ENCODE data around the gene SCN10A.

Gene SCN10A

GRCh38 chr3:38792983-38793382 lies 23.0 kb downstream of the SCN10A start:
- Histone ChIP-seq H3K36me3 (ENCODE audit: control insufficient read depth, insufficient read depth, low read length) (no peaks in the 10 kb centered on the region), H3K9ac (ENCODE audit: low read length) (no peak overlapping the region), H3K4me3 (ENCODE audit: low read depth, low read length) (no peak overlapping the region), H3K27ac (ENCODE audit: low read depth, low read length) (no peak overlapping the region), H3K27me3 (ENCODE audit: control insufficient read depth, insufficient read depth, low read length) (peaks cover 10% of the 10 kb centered on the region; the same call in 1 of the 2 replicates), H3K4me1 (ENCODE audit: control insufficient read depth, insufficient read depth, low read length) (no peaks in the 10 kb centered on the region), H3K9me3 (ENCODE audit: control insufficient read depth, insufficient read depth, low read depth, low read length) (no peaks in the 10 kb centered on the region)

- no peaks in the 10 kb centered on the region for H3K9me3 ChIP-seq (ENCODE audit: control insufficient read depth, insufficient read depth, low read depth, low read length)
- no peak overlapping the region for H3K9ac ChIP-seq (ENCODE audit: low read length)
- no peak overlapping the region for H3K27ac ChIP-seq (ENCODE audit: low read depth, low read length)
- H3K27me3 ChIP-seq (ENCODE audit: control insufficient read depth, insufficient read depth, low read length), result no peaks in the 10 kb centered on the region; the same call in none of the 2 replicates
- no peaks in the 10 kb centered on the region for H3K4me1 ChIP-seq (ENCODE audit: control insufficient read depth, insufficient read depth, low read length)
- no peak overlapping the region for H3K4me3 ChIP-seq (ENCODE audit: low read depth, low read length)
- H3K36me3 ChIP-seq (ENCODE audit: control insufficient read depth, insufficient read depth, low read length), result no peaks in the 10 kb centered on the region
Observed at GRCh38 chr3:38782148-38782547, 33.9 kb downstream of the SCN10A start.

- Histone ChIP-seq H3K36me3 (ENCODE audit: control insufficient read depth, insufficient read depth, low read length) (no peaks in the 10 kb centered on the region), H3K27ac (ENCODE audit: low read depth, low read length) (no peak overlapping the region), H3K9me3 (ENCODE audit: control insufficient read depth, insufficient read depth, low read depth, low read length) (no peaks in the 10 kb centered on the region), H3K27me3 (ENCODE audit: control insufficient read depth, insufficient read depth, low read length) (peaks cover 8% of the 10 kb centered on the region; the same call in 1 of the 2 replicates), H3K9ac (ENCODE audit: low read length) (no peak overlapping the region), H3K4me3 (ENCODE audit: low read depth, low read length) (no peak overlapping the region), H3K4me1 (ENCODE audit: control insufficient read depth, insufficient read depth, low read length) (no peaks in the 10 kb centered on the region)
Observed at GRCh38 chr3:38773528-38773927, 42.5 kb downstream of the SCN10A start.

- H3K4me3 ChIP-seq (ENCODE audit: low read depth, low read length), result no peak overlapping the region
- no peak overlapping the region for H3K9ac ChIP-seq (ENCODE audit: low read length)
- H3K9me3 ChIP-seq (ENCODE audit: control insufficient read depth, insufficient read depth, low read depth, low read length), result peaks cover 5% of the 10 kb centered on the region; the same call in 1 of the 2 replicates
- H3K27ac ChIP-seq (ENCODE audit: low read depth, low read length), result no peak overlapping the region
- H3K4me1 ChIP-seq (ENCODE audit: control insufficient read depth, insufficient read depth, low read length), result no peaks in the 10 kb centered on the region
- H3K36me3 ChIP-seq (ENCODE audit: control insufficient read depth, insufficient read depth, low read length), result no peaks in the 10 kb centered on the region
- peaks cover 3% of the 10 kb centered on the region; the same call in 1 of the 2 replicates for H3K27me3 ChIP-seq (ENCODE audit: control insufficient read depth, insufficient read depth, low read length)
Observed at GRCh38 chr3:38763569-38763968, 52.4 kb downstream of the SCN10A start.

- no peak overlapping the region for H3K9ac ChIP-seq (ENCODE audit: low read length)
- peaks cover 5% of the 10 kb centered on the region; the same call in 1 of the 2 replicates for H3K9me3 ChIP-seq (ENCODE audit: control insufficient read depth, insufficient read depth, low read depth, low read length)
- H3K27me3 ChIP-seq (ENCODE audit: control insufficient read depth, insufficient read depth, low read length), result peaks cover 27% of the 10 kb centered on the region; the same call in 1 of the 2 replicates
- no peaks in the 10 kb centered on the region for H3K36me3 ChIP-seq (ENCODE audit: control insufficient read depth, insufficient read depth, low read length)
- H3K4me1 ChIP-seq (ENCODE audit: control insufficient read depth, insufficient read depth, low read length), result no peaks in the 10 kb centered on the region
- H3K27ac ChIP-seq (ENCODE audit: low read depth, low read length), result no peak overlapping the region
- H3K4me3 ChIP-seq (ENCODE audit: low read depth, low read length), result no peak overlapping the region
Observed at GRCh38 chr3:38758557-38758956, 57.5 kb downstream of the SCN10A start.

GRCh38 chr3:38757721-38758120 lies 58.3 kb downstream of the SCN10A start:
- Histone ChIP-seq H3K4me1 (ENCODE audit: control insufficient read depth, insufficient read depth, low read length) (no peaks in the 10 kb centered on the region), H3K9ac (ENCODE audit: low read length) (no peak overlapping the region), H3K27ac (ENCODE audit: low read depth, low read length) (no peak overlapping the region), H3K36me3 (ENCODE audit: control insufficient read depth, insufficient read depth, low read length) (no peaks in the 10 kb centered on the region), H3K9me3 (ENCODE audit: control insufficient read depth, insufficient read depth, low read depth, low read length) (peaks cover 5% of the 10 kb centered on the region; the same call in 1 of the 2 replicates), H3K27me3 (ENCODE audit: control insufficient read depth, insufficient read depth, low read length) (peaks cover 30% of the 10 kb centered on the region; the same call in 1 of the 2 replicates), H3K4me3 (ENCODE audit: low read depth, low read length) (no peak overlapping the region)

- Histone ChIP-seq H3K4me3 (ENCODE audit: low read depth, low read length) (no peak overlapping the region), H3K27ac (ENCODE audit: low read depth, low read length) (no peak overlapping the region), H3K36me3 (ENCODE audit: control insufficient read depth, insufficient read depth, low read length) (no peaks in the 10 kb centered on the region), H3K9me3 (ENCODE audit: control insufficient read depth, insufficient read depth, low read depth, low read length) (peaks cover 5% of the 10 kb centered on the region; the same call in 1 of the 2 replicates), H3K9ac (ENCODE audit: low read length) (no peak overlapping the region), H3K27me3 (ENCODE audit: control insufficient read depth, insufficient read depth, low read length) (peaks cover 34% of the 10 kb centered on the region; the same call in 1 of the 2 replicates), H3K4me1 (ENCODE audit: control insufficient read depth, insufficient read depth, low read length) (no peaks in the 10 kb centered on the region)
Observed at GRCh38 chr3:38756892-38757291, 59.1 kb downstream of the SCN10A start.

- no peak overlapping the region for H3K27ac ChIP-seq (ENCODE audit: low read depth, low read length)
- H3K4me1 ChIP-seq (ENCODE audit: control insufficient read depth, insufficient read depth, low read length), result no peaks in the 10 kb centered on the region
- H3K27me3 ChIP-seq (ENCODE audit: control insufficient read depth, insufficient read depth, low read length), result peaks cover 34% of the 10 kb centered on the region; the same call in 1 of the 2 replicates
- no peaks in the 10 kb centered on the region for H3K36me3 ChIP-seq (ENCODE audit: control insufficient read depth, insufficient read depth, low read length)
- peaks cover 2% of the 10 kb centered on the region; the same call in 1 of the 2 replicates for H3K9me3 ChIP-seq (ENCODE audit: control insufficient read depth, insufficient read depth, low read depth, low read length)
- H3K4me3 ChIP-seq (ENCODE audit: low read depth, low read length), result no peak overlapping the region
- H3K9ac ChIP-seq (ENCODE audit: low read length), result no peak overlapping the region
Observed at GRCh38 chr3:38755130-38755529, 60.9 kb downstream of the SCN10A start.

GRCh38 chr3:38746641-38747040 lies 69.4 kb downstream of the SCN10A start:
- Histone ChIP-seq H3K27me3 (ENCODE audit: control insufficient read depth, insufficient read depth, low read length) (0 out of 2 replicates have a peak, but pooled peaks cover 3% of the 10 kb centered on the region), H3K27ac (ENCODE audit: low read depth, low read length) (no peak overlapping the region), H3K36me3 (ENCODE audit: control insufficient read depth, insufficient read depth, low read length) (no peaks in the 10 kb centered on the region), H3K9me3 (ENCODE audit: control insufficient read depth, insufficient read depth, low read depth, low read length) (no peaks in the 10 kb centered on the region), H3K9ac (ENCODE audit: low read length) (no peak overlapping the region), H3K4me1 (ENCODE audit: control insufficient read depth, insufficient read depth, low read length) (no peaks in the 10 kb centered on the region), H3K4me3 (ENCODE audit: low read depth, low read length) (no peak overlapping the region)

- Histone ChIP-seq H3K9me3 (ENCODE audit: control insufficient read depth, insufficient read depth, low read depth, low read length) (no peaks in the 10 kb centered on the region), H3K27me3 (ENCODE audit: control insufficient read depth, insufficient read depth, low read length) (0 out of 2 replicates have a peak, but pooled peaks cover 3% of the 10 kb centered on the region), H3K36me3 (ENCODE audit: control insufficient read depth, insufficient read depth, low read length) (no peaks in the 10 kb centered on the region), H3K27ac (ENCODE audit: low read depth, low read length) (no peak overlapping the region), H3K4me3 (ENCODE audit: low read depth, low read length) (no peak overlapping the region), H3K9ac (ENCODE audit: low read length) (no peak overlapping the region), H3K4me1 (ENCODE audit: control insufficient read depth, insufficient read depth, low read length) (peaks cover 6% of the 10 kb centered on the region)
Observed at GRCh38 chr3:38743043-38743442, 73.0 kb downstream of the SCN10A start.

- Histone ChIP-seq H3K4me3 (ENCODE audit: low read depth, low read length) (no peak overlapping the region), H3K4me1 (ENCODE audit: control insufficient read depth, insufficient read depth, low read length) (peaks cover 6% of the 10 kb centered on the region), H3K27me3 (ENCODE audit: control insufficient read depth, insufficient read depth, low read length) (0 out of 2 replicates have a peak, but pooled peaks cover 3% of the 10 kb centered on the region), H3K27ac (ENCODE audit: low read depth, low read length) (no peak overlapping the region), H3K9me3 (ENCODE audit: control insufficient read depth, insufficient read depth, low read depth, low read length) (no peaks in the 10 kb centered on the region), H3K9ac (ENCODE audit: low read length) (no peak overlapping the region), H3K36me3 (ENCODE audit: control insufficient read depth, insufficient read depth, low read length) (no peaks in the 10 kb centered on the region)
Observed at GRCh38 chr3:38742550-38742949, 73.5 kb downstream of the SCN10A start.

All from HUES6 (cell line).